HFFc6 (cell line): ENCODE data around the gene EPHB3. TPM values are rescaled to one million over a fixed set of nuclear protein-coding genes. Genes with fewer than 3 reads are reported as not detected.

ENCODE experiments used
- DNase-seq: peaks from one replicate; pipeline ENCODE4 v3.0.0-alpha.2; 2018
- H3K27ac Mint-ChIP-seq: 2 replicates; pipeline ENCODE4 v1.8.0; 2020; ENCODE audit warnings: mild to moderate bottlenecking, mixed read lengths
- H3K27me3 Mint-ChIP-seq: 2 replicates; pipeline ENCODE4 v1.8.0; 2021; ENCODE audit warnings: mild to moderate bottlenecking, moderate library complexity, mixed read lengths; ENCODE audit not compliant: insufficient read depth
- H3K36me3 Mint-ChIP-seq: 2 replicates; pipeline ENCODE4 v1.8.0; 2021; ENCODE audit warnings: low read depth, mixed read lengths
- H3K4me1 Mint-ChIP-seq: 2 replicates; pipeline ENCODE4 v1.8.0; 2020; ENCODE audit warnings: low read depth, mixed read lengths
- H3K4me3 Mint-ChIP-seq: 2 replicates; pipeline ENCODE4 v1.8.0; 2020; ENCODE audit warnings: mild to moderate bottlenecking, moderate library complexity, mixed read lengths
- H3K9me3 Mint-ChIP-seq: 2 replicates; pipeline ENCODE4 v1.8.0; 2020; ENCODE audit warnings: mild to moderate bottlenecking, mixed read lengths
- CTCF ChIP-seq: fragments of 200-600 bp; sonication (generic); IDR thresholded peaks from 2 replicates; pipeline ENCODE4 v1.5.0; 2021; ENCODE audit warnings: antibody characterized with exemption, mild to moderate bottlenecking
- total RNA-seq, 6 experiments: library from RNA; stranded (reverse); fragmentation: NEBNext Ultra II Directional; extraction: Animal tissue kit (Norgen Biotek cat#: 25700); gene quantifications; 2 replicates in 1 of 6; 3 replicates in 5 of 6; pipeline ENCODE4 v1.2.3, GENCODE V29; 2021

The EPHB3 gene
- total RNA-seq, 6 experiments from 2014 or later, result 3.0 to 6.6 (median 3.6) TPM

GRCh38 chr3:184600685-184601377 is 39.2 kb downstream of the EPHB3 start:
- Mint-ChIP-seq H3K4me3 (no peak overlapping the region), H3K4me1 (no peaks in the 10 kb centered on the region), H3K27me3 (peaks cover 44% of the 10 kb centered on the region), H3K9me3 (no peaks in the 10 kb centered on the region), H3K36me3 (no peaks in the 10 kb centered on the region), H3K27ac (no peak overlapping the region)
- no peak for DNase-seq
- TF ChIP-seq CTCF, result no peak

GRCh38 chr3:184601576-184602371 is 40.2 kb downstream of the EPHB3 start:
- Mint-ChIP-seq H3K36me3 (no peaks in the 10 kb centered on the region), H3K27me3 (peaks cover 45% of the 10 kb centered on the region), H3K4me1 (peaks cover under 1% of the 10 kb centered on the region; the same call in 1 of the 2 replicates), H3K27ac (no peak overlapping the region), H3K9me3 (no peaks in the 10 kb centered on the region), H3K4me3 (no peak overlapping the region)
- no peak for TF ChIP-seq CTCF
- DNase-seq, result no peak

- Mint-ChIP-seq H3K4me1 (peaks cover 7% of the 10 kb centered on the region; the same call in 1 of the 2 replicates), H3K36me3 (no peaks in the 10 kb centered on the region), H3K27ac (no peak overlapping the region), H3K4me3 (no peak overlapping the region), H3K9me3 (no peaks in the 10 kb centered on the region), H3K27me3 (peaks cover 46% of the 10 kb centered on the region)
- TF ChIP-seq CTCF, result no peak
- DNase-seq, result no peak
These were observed 41.0 kb downstream of the EPHB3 start for GRCh38 chr3:184602372-184603150.

GRCh38 chr3:184603151-184604030 is 41.8 kb downstream of the EPHB3 start:
- peaks cover 46% of the 10 kb centered on the region for H3K27me3 Mint-ChIP-seq
- H3K27ac Mint-ChIP-seq, result no peak overlapping the region
- H3K4me3 Mint-ChIP-seq, result no peak overlapping the region
- TF ChIP-seq CTCF, result no peak
- no peaks in the 10 kb centered on the region for H3K9me3 Mint-ChIP-seq
- H3K4me1 Mint-ChIP-seq, result peaks cover 14% of the 10 kb centered on the region
- no peak for DNase-seq
- H3K36me3 Mint-ChIP-seq, result no peaks in the 10 kb centered on the region
